Bronchial epithelial cell (primary cell): ENCODE measurements around the gene FAM234B. TPM values are rescaled to one million over a fixed set of nuclear protein-coding genes. Genes with fewer than 3 reads are reported as not detected.
A peak's percentile ranks its signal among the peaks of the same experiment; 100 is the strongest.

Experiments used
- DNase-seq: peaks from one replicate; pipeline ENCODE4 v3.0.0-alpha.2; 2010; ENCODE audit warnings: low read depth
- FAIRE-seq: peaks from 2 replicates; lab custom pipeline; 2011; peaks lifted over from hg19 to GRCh38; lab: Jason Lieb, UNC
- H3K27me3 ChIP-seq: 2 replicates; pipeline ENCODE4 v1.5.1; 2011; ENCODE audit warnings: low read length; ENCODE audit not compliant: control insufficient read depth, insufficient read depth
- H3K36me3 ChIP-seq: 2 replicates; pipeline ENCODE4 v1.5.1; 2011; ENCODE audit warnings: low read length; ENCODE audit not compliant: control insufficient read depth, insufficient read depth
- H3K4me3 ChIP-seq: 2 replicates; pipeline ENCODE4 v1.5.1; 2011; ENCODE audit warnings: mild to moderate bottlenecking, low read depth, low read length, control low read depth
- total RNA-seq: library from RNA; depleted of rRNA; stranded (reverse); fragments of >200 nt; gene quantifications from 2 replicates; pipeline ENCODE4 v1.2.1, GENCODE V29; 2014
- TF ChIP-seq, protein P1 (sequence below): IDR thresholded peaks from 2 replicates; pipeline ENCODE4 v1.5.1; 2011; ENCODE audit warnings: mild to moderate bottlenecking, moderate library complexity, low read length, control low read depth, inconsistent platforms; ENCODE audit not compliant: insufficient read depth, severe bottlenecking

FAM234B gene
- total RNA-seq, 1 donor from 2014 or later, result 2.4 TPM

DNA sequence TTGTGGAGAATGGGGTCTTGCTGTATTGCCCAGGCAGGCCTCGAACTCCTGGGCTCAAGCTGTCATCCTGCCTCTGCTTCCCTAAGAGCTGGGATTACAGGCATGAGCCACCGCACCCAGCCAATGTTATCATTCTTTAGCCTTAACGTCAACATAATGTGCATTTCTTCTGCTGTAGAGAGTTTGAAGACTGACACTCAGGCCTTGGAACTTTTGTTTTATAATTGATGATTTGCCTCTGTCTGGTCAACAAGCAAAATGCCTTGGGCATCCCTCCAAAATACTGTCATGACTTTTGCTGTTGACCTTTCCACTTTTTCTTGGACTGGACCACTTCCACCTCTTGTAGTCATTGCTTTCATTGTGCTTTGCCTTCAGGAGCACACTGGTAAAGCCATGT, 29.0 kb downstream of the FAM234B start:
- Histone ChIP-seq H3K4me3 (no peak overlapping the region), H3K27me3 (no peaks in the 10 kb centered on the region), H3K36me3 (no peaks in the 10 kb centered on the region)
- TF ChIP-seq, protein P1, sequence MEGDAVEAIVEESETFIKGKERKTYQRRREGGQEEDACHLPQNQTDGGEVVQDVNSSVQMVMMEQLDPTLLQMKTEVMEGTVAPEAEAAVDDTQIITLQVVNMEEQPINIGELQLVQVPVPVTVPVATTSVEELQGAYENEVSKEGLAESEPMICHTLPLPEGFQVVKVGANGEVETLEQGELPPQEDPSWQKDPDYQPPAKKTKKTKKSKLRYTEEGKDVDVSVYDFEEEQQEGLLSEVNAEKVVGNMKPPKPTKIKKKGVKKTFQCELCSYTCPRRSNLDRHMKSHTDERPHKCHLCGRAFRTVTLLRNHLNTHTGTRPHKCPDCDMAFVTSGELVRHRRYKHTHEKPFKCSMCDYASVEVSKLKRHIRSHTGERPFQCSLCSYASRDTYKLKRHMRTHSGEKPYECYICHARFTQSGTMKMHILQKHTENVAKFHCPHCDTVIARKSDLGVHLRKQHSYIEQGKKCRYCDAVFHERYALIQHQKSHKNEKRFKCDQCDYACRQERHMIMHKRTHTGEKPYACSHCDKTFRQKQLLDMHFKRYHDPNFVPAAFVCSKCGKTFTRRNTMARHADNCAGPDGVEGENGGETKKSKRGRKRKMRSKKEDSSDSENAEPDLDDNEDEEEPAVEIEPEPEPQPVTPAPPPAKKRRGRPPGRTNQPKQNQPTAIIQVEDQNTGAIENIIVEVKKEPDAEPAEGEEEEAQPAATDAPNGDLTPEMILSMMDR, result no peak
- DNase-seq (no peak), FAIRE-seq (no peak)

DNA sequence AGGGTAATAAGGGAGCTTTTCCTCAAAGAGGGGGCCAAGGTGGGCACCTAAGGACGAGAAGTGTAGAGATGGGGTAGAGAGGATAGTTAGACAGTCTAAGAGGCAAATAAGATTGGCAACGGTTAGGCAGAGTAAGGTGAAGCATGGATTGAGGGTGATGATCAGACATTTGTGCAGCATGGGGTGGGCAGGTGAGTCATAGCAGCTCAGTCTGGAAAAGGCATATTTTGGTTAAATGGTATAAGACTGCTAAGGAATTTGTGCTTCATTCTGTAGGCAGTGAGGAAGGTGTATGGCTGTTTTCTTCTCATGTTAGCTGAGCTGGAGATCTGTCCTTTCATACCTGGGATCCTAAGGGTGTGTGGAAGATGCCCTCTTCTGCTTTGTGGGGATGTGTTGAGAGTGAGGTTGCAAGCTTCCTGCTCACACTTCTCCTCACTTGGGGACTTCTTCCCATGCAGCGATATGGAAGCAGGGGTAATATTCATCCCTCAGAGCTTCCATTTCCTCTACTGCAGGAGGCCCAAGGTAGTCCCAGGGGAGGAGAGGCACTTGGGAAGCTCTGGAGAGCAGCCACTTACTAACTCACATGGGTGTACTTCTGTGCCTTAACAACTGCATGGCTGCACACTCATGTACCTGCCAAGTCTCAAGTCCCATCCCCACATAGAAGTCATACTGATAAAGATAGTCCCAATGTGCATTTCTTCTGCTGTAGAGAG, 30.4 kb downstream of the FAM234B start:
- Histone ChIP-seq H3K4me3 (no peak overlapping the region), H3K36me3 (no peaks in the 10 kb centered on the region), H3K27me3 (no peaks in the 10 kb centered on the region)
- FAIRE-seq, result peak; percentile 89
- TF ChIP-seq, protein P1, result no peak
- no peak for DNase-seq

DNA sequence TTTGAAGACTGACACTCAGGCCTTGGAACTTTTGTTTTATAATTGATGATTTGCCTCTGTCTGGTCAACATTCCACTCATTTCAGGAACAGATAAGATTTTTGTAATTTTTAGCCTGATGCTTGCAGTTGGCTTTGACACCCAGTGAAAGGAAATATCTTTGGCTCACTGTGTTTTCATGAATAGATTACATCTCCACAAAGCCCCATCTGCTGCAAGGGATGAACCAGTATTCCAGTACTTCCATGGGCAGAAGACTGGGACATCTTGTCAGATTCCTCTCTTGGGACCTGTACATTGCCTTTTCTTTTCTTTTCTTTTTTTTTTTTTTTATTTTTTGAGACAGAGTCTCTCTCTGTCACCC, 30.9 kb downstream of the FAM234B start:
- no peaks in the 10 kb centered on the region for H3K27me3 ChIP-seq
- no peak for DNase-seq
- no peaks in the 10 kb centered on the region for H3K36me3 ChIP-seq
- no peak overlapping the region for H3K4me3 ChIP-seq
- FAIRE-seq, result no peak
- TF ChIP-seq, protein P1, result no peak

DNA sequence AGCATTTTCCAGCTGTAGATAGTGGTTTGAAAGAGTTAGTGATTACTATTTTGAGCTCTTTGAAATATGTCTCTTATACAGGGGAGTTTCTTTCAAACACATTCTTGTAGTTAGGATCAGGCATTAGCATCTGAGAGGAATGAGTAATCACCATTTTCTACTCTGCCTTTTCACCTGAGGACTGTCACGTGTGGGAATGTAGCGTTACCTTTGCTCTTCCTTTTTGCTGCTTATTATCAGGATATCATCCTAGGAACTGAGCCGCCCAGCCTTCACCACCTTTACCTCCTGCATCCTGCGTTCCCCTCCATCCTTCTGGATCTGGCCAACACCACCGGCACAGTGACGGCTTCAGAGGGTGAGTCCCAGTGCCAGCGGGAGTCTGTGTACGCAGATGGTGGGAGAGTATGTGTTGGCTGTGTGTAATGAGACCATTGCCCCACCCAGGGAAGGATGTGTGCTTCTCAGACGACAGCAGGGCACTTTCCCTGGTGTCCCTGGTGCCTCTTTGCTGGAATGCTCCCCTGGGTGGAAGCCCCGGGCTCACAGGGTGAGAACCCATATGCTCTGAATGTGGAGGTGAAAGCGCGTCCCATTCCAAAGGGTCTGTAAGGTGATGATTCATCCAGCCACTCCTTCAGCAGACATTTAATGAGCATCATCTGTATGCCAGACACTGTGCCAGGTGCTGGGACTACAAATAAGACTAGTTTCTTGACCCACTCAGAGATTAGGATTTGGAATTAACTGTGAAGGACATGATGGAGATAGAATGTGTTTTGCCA, 31.8 kb downstream of the FAM234B start:
- Histone ChIP-seq H3K36me3 (no peaks in the 10 kb centered on the region), H3K4me3 (no peak overlapping the region), H3K27me3 (no peaks in the 10 kb centered on the region)
- FAIRE-seq, result no peak
- no peak for DNase-seq
- TF ChIP-seq, protein P1, result no peak

DNA sequence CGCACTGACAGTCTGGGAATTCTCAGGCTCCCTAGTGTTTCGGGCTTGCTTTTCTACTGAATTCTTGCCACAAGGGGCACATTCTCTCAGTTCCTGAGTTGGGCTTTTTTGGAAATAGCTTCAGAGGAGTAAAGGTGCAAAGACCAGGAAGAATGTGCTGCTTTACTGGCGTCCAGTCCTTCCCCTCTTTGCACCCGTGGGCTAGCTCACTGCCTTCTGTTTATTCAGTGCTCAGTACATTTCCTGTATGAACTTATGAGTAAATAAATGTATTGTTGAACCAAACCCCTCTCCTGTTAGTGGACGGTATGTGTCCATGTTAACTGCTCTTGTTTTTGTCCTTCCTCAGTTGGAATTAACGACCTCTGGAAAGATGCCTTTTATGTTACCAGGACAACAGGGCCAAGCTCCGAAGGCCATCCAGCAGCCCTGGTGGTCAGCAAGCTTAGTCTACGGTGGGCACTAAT, 35.3 kb downstream of the FAM234B start:
- TF ChIP-seq, protein P1, result peak; percentile 21
- no peak overlapping the region for H3K4me3 ChIP-seq
- no peaks in the 10 kb centered on the region for H3K27me3 ChIP-seq
- DNase-seq (no peak), FAIRE-seq (no peak)
- H3K36me3 ChIP-seq, result no peaks in the 10 kb centered on the region
